ENCODE data around the gene GET4.

Gene GET4

GRCh38 chr7:894164-894867, 18.0 kb downstream of the GET4 start:
- H3K4me3 ChIP-seq (ENCODE audit: low read depth, low read length) = no peak overlapping the region
- no peak for TF ChIP-seq MYC (IDR thresholded peaks at IDR 0.05; ENCODE audit: low read depth, low read length)
- TF ChIP-seq CTCF (IDR thresholded peaks at IDR 0.05; ENCODE audit: low read depth, low read length) = no peak
- DNase-seq (ENCODE audit: low read depth) = no peak

GRCh38 chr7:894927-895450, 18.6 kb downstream of the GET4 start:
- no peak for DNase-seq (ENCODE audit: low read depth)
- TF ChIP-seq POLR2A (IDR thresholded peaks at IDR 0.05; ENCODE audit: extremely low read depth, insufficient read length) (no peak), MAX (IDR thresholded peaks at IDR 0.05; ENCODE audit: low read depth, low read length) (no peak), CTCF (IDR thresholded peaks at IDR 0.05; ENCODE audit: low read depth, low read length) (no peak), MYC (IDR thresholded peaks at IDR 0.05; ENCODE audit: low read depth, low read length) (no peak)
- H3K4me3 ChIP-seq (ENCODE audit: low read depth, low read length) = no peak overlapping the region

GRCh38 chr7:895451-896052, 19.2 kb downstream of the GET4 start:
- no peak overlapping the region for H3K4me3 ChIP-seq (ENCODE audit: low read depth, low read length)
- DNase-seq (ENCODE audit: low read depth) = no peak
- no peak for TF ChIP-seq CTCF (IDR thresholded peaks at IDR 0.05; ENCODE audit: low read depth, low read length)
- TF ChIP-seq POLR2A (IDR thresholded peaks at IDR 0.05; ENCODE audit: extremely low read depth, insufficient read length) = no peak
- no peak for TF ChIP-seq MYC (IDR thresholded peaks at IDR 0.05; ENCODE audit: low read depth, low read length)
- no peak for TF ChIP-seq MAX (IDR thresholded peaks at IDR 0.05; ENCODE audit: low read depth, low read length)

GRCh38 chr7:896346-897075, 20.2 kb downstream of the GET4 start:
- no peak for DNase-seq (ENCODE audit: low read depth)
- no peak overlapping the region for H3K4me3 ChIP-seq (ENCODE audit: low read depth, low read length)
- TF ChIP-seq CTCF (IDR thresholded peaks at IDR 0.05; ENCODE audit: low read depth, low read length) = no peak
- TF ChIP-seq MYC (IDR thresholded peaks at IDR 0.05; ENCODE audit: low read depth, low read length) = no peak

GRCh38 chr7:897086-897485, 20.7 kb downstream of the GET4 start:
- no peak for DNase-seq (ENCODE audit: low read depth)
- H3K4me3 ChIP-seq (ENCODE audit: low read depth, low read length) = no peak overlapping the region
- TF ChIP-seq MYC (IDR thresholded peaks at IDR 0.05; ENCODE audit: low read depth, low read length) (no peak), MAX (IDR thresholded peaks at IDR 0.05; ENCODE audit: low read depth, low read length) (no peak), CTCF (IDR thresholded peaks at IDR 0.05; ENCODE audit: low read depth, low read length) (no peak), POLR2A (IDR thresholded peaks at IDR 0.05; ENCODE audit: extremely low read depth, insufficient read length) (no peak)
